Measurements from ENCODE around the gene ACER3. TPM values are rescaled to one million over a fixed set of nuclear protein-coding genes. Genes with fewer than 3 reads are reported as not detected.
"Not testable (repeated sequence)": the region's sequence is repeated elsewhere in the genome, so short reads cannot be mapped to it uniquely, and the experiment has no call there.

ACER3 gene
- total RNA-seq, 4 donors from 2014 or later: 11.5 to 29.3 (median 17.9) TPM

DNA sequence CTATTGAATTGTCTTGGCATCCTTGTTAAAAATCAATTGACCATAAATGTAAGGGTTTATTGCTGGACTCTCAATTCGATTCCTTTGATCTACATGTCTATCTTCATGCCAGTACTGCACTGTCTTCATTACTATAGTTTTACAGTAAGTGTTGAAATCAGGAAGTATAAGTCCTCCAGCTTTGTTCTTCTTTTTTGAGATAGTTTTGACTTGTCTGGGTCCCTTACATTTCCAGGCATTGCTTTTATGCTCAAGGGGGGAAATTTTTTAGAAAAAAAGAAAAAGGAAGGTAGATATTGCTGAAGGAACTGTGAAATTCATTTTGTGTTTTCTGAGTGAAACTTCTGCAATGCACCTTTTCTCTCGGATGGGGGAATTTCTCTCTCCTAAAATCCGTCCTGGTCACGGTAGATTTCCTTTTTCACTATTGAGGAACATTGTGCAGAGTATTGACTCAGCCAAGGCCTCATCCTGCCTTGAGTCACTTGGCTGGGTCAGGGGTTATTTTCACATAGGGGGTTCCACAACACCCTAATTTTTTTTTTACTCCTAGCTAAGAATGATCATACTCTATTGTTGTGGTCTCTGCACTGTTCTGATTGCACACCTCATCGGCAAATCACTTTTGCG lies 2.8 kb upstream of the ACER3 start:
- Histone ChIP-seq H3K27me3 (no peaks in the 10 kb centered on the region), H3K4me1 (peaks cover 11 to 16% of the 10 kb centered on the region in 2 donors), H3K9me3 (no peaks in the 10 kb centered on the region), H3K4me3 (replicated peaks in 1 of 3) (no peak overlapping the region), H3K27ac (no peak overlapping the region), H3K36me3 (no peaks in the 10 kb centered on the region)
- 67 to 79% methylated on average over 6 of the region's 6 CpGs for WGBS, 2 donors
- DNase-seq: no peak
- no peak for TF ChIP-seq POLR2A (IDR thresholded peaks at IDR 0.05)
- no peak for TF ChIP-seq CTCF (IDR thresholded peaks at IDR 0.05)
- intact Hi-C loops (cut with DNase I): no loop called here

DNA sequence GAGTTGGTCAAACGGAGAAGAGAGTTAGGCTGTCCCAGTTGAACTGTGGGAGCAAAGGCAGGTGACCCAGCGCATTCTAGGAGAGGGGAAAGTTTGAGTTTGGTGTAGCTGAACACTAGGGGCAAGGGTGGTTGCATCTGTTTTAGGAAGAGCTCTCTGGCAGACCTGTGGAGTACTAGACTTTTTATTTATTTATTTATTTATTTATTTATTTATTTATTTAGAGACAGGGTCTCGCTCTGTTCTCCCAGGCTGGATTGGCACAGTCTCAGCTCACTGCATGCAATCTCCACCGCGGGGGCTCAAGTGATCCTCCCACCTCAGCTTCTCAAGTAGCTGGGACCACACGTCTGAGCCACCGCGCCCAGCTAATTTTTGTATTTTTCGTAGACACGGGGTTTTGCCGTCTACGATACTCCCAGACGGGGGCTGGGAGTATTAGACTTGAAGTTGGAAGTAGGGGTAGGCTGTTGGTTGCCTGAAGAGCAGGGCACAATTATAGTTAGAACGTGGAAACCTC lies 950 bp upstream of the ACER3 start:
- 93% methylated on average over 14 of the region's 14 CpGs for WGBS, 2 donors
- TF ChIP-seq POLR2A (IDR thresholded peaks at IDR 0.05) (no peak), CTCF (IDR thresholded peaks at IDR 0.05) (no peak)
- intact Hi-C loops (cut with DNase I): loop anchor here (10.0 kb wide), 1 partner anchor 55 kb away; no protein-coding TSS in a partner anchor

GRCh38 chr11:76861490-76861953 lies 804 bp downstream of the ACER3 start:
- DNase-seq: no peak
- H3K27ac ChIP-seq: peak overlapping the region in 2 of 3 donors; percentile 66 to 86
- H3K4me1 ChIP-seq: peaks cover 16% of the 10 kb centered on the region in 2 donors
- H3K4me3 ChIP-seq (replicated peaks in 1 of 3): peak overlapping the region; percentile 21 to 91 (median 64)
- H3K9me3 ChIP-seq: no peaks in the 10 kb centered on the region
- H3K36me3 ChIP-seq: no peaks in the 10 kb centered on the region
- no peaks in the 10 kb centered on the region for H3K27me3 ChIP-seq
- intact Hi-C loops (cut with DNase I): loop anchor here (10.0 kb wide), 1 partner anchor 53 kb away; no protein-coding TSS in a partner anchor
- TF ChIP-seq POLR2A (IDR thresholded peaks at IDR 0.05) (no peak), CTCF (IDR thresholded peaks at IDR 0.05) (no peak)
- 24 to 26% methylated on average over 6 of the region's 6 CpGs for whole genome bisulfite sequencing, 2 donors

More for the DNA sequence above, 950 bp upstream of the ACER3 start:
- no peak overlapping the region for H3K4me3 ChIP-seq (replicated peaks in 1 of 3)
- H3K27ac ChIP-seq: no peak overlapping the region
- H3K4me1 ChIP-seq: peaks cover 16% of the 10 kb centered on the region in 2 donors
- no peaks in the 10 kb centered on the region for H3K36me3 ChIP-seq
- no peaks in the 10 kb centered on the region for H3K9me3 ChIP-seq
- no peaks in the 10 kb centered on the region for H3K27me3 ChIP-seq
- peak in 1 of 2 donors; percentile 13 for DNase-seq

DNA sequence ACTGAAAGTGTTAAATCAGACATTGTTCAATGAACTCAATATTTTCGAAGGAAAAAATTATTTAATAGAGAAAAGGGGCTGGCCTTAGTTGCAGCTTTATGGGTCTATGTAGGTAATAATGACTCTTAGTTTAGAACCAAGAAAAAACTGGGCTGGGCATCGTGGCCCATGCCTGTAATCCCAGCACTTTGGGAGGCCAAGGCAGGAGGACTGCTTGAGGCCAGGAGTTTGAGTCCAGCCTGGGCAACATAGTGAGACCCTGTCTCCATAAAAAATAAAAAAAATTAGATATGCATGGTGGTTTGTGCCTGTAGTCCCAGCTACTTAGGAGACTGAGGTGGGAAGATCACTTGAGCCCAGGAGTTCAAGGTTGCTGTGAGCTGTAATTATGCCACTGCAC lies 2.1 kb downstream of the ACER3 start:
- not testable (repeated sequence) for H3K36me3 ChIP-seq; H3K4me3 ChIP-seq (replicated peaks in 1 of 3); H3K27ac ChIP-seq; H3K27me3 ChIP-seq; H3K9me3 ChIP-seq; DNase-seq
- 87 to 90% methylated on average over 2 of the region's 2 CpGs for WGBS, 2 donors
- intact Hi-C loops (cut with DNase I): loop anchor here (10.0 kb wide), 1 partner anchor 52 kb away; no protein-coding TSS in a partner anchor
- H3K4me1 ChIP-seq: peaks cover 16% of the 10 kb centered on the region in 2 donors

- no peak for TF ChIP-seq POLR2A (IDR thresholded peaks at IDR 0.05)
- no peak for TF ChIP-seq CTCF (IDR thresholded peaks at IDR 0.05)
- Histone ChIP-seq H3K36me3 (no peaks in the 10 kb centered on the region), H3K27me3 (no peaks in the 10 kb centered on the region), H3K4me3 (replicated peaks in 1 of 3) (no peak overlapping the region), H3K9me3 (no peaks in the 10 kb centered on the region), H3K27ac (no peak overlapping the region), H3K4me1 (peaks cover 16% of the 10 kb centered on the region in 2 donors)
- 85 to 87% methylated on average over 3 of the region's 3 CpGs for WGBS, 2 donors
- intact Hi-C loops (cut with DNase I): loop anchor here (10.0 kb wide), 1 partner anchor 52 kb away; no protein-coding TSS in a partner anchor
- DNase-seq: no peak
Observed at GRCh38 chr11:76863196-76863777, 2.6 kb downstream of the ACER3 start.

Data from thyroid gland (tissue), 4 donors.